Tibial nerve (tissue), 3 donors: ENCODE measurements around the gene SPTBN1.

ENCODE experiments used
- POLR2A ChIP-seq, 2 donors: fragments of 450-650 bp; IDR thresholded peaks; one replicate each; pipeline ENCODE4 v1.6.1; 2017; ENCODE audit warnings: antibody characterized with exemption in 2 of 2, mild to moderate bottlenecking in 2 of 2, moderate library complexity in 2 of 2
- TF ChIP-seq, protein P1 (sequence below), 5 experiments: fragments of 200-600 bp in 3 of 5; fragments of 450-650 bp in 2 of 5; sonication (generic) in 3 of 5; IDR thresholded peaks; one replicate each; pipeline ENCODE4 v1.5.1; 2016 to 2019; ENCODE audit warnings: antibody characterized with exemption in 5 of 5, mild to moderate bottlenecking in 3 of 5, moderate library complexity in 2 of 5

DNA sequence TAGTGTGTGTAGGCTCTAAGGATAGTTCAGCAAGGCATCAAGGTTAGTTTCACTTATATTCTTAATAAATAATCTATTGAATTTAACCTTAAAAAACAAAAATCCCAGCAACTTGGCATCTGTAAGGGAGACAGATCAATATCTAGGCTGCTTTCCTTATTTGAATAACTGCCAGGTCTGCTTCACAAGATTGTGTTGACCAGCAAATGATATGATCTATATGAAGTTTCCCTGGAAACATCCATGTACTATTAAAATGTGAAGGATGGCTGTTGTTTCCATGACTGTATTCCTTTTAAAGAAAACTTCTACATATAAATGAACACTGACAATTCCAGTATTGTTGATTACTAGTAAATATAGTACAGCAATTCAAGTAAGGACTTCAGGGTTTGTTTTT, 109.4 kb downstream of the SPTBN1 start:
- TF ChIP-seq, protein P1, sequence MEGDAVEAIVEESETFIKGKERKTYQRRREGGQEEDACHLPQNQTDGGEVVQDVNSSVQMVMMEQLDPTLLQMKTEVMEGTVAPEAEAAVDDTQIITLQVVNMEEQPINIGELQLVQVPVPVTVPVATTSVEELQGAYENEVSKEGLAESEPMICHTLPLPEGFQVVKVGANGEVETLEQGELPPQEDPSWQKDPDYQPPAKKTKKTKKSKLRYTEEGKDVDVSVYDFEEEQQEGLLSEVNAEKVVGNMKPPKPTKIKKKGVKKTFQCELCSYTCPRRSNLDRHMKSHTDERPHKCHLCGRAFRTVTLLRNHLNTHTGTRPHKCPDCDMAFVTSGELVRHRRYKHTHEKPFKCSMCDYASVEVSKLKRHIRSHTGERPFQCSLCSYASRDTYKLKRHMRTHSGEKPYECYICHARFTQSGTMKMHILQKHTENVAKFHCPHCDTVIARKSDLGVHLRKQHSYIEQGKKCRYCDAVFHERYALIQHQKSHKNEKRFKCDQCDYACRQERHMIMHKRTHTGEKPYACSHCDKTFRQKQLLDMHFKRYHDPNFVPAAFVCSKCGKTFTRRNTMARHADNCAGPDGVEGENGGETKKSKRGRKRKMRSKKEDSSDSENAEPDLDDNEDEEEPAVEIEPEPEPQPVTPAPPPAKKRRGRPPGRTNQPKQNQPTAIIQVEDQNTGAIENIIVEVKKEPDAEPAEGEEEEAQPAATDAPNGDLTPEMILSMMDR (IDR thresholded peaks at IDR 0.05): no peak
- no peak for TF ChIP-seq POLR2A (IDR thresholded peaks at IDR 0.05)
